Myocyte (in vitro differentiated cells): ENCODE results near the gene ABLIM2. TPM values are rescaled to one million over a fixed set of nuclear protein-coding genes. Genes with fewer than 3 reads are reported as not detected.

Experiments
- DNase-seq: peaks from one replicate; pipeline ENCODE4 v3.0.0-alpha.2; 2012; ENCODE audit warnings: low read depth
- total RNA-seq: library from RNA; depleted of rRNA; stranded (reverse); fragments of >200 nt; gene quantifications from 2 replicates; pipeline ENCODE4 v1.2.3, GENCODE V29; 2014

ABLIM2 gene
- total RNA-seq, 1 donor from 2014 or later, result 4.0 TPM

- DNase-seq, result no peak
Observed at GRCh38 chr4:8073206-8073863, 85.3 kb downstream of the ABLIM2 start.

- no peak for DNase-seq
Observed at GRCh38 chr4:8072235-8072968, 86.2 kb downstream of the ABLIM2 start.

- no peak for DNase-seq
Observed at GRCh38 chr4:8071766-8072165, 86.8 kb downstream of the ABLIM2 start.

- no peak for DNase-seq
Observed at GRCh38 chr4:8070736-8071718, 87.6 kb downstream of the ABLIM2 start.

- DNase-seq, result no peak
Observed at GRCh38 chr4:8069102-8069752, 89.4 kb downstream of the ABLIM2 start.

- DNase-seq, result no peak
Observed at GRCh38 chr4:8067945-8068896, 90.4 kb downstream of the ABLIM2 start.

GRCh38 chr4:8067274-8067936, 91.2 kb downstream of the ABLIM2 start:
- no peak for DNase-seq

GRCh38 chr4:8066336-8066931, 92.2 kb downstream of the ABLIM2 start:
- no peak for DNase-seq

- no peak for DNase-seq
Observed at GRCh38 chr4:8063974-8064563, 94.5 kb downstream of the ABLIM2 start.

- DNase-seq, result no peak
Observed at GRCh38 chr4:8061573-8061972, 97.0 kb downstream of the ABLIM2 start.

- DNase-seq, result no peak
Observed at GRCh38 chr4:8061145-8061544, 97.5 kb downstream of the ABLIM2 start.

GRCh38 chr4:8060632-8061031, 98.0 kb downstream of the ABLIM2 start:
- no peak for DNase-seq

- DNase-seq, result no peak
Observed at GRCh38 chr4:8058031-8058479, 100.6 kb downstream of the ABLIM2 start.

GRCh38 chr4:8055206-8055605, 103.4 kb downstream of the ABLIM2 start:
- no peak for DNase-seq

GRCh38 chr4:8053688-8054449, 104.7 kb downstream of the ABLIM2 start:
- no peak for DNase-seq

GRCh38 chr4:8052160-8052691, 106.4 kb downstream of the ABLIM2 start:
- DNase-seq, result peak; percentile 60

- DNase-seq, result no peak
Observed at GRCh38 chr4:8051644-8052043, 107.0 kb downstream of the ABLIM2 start.
